CMK (cell line): ENCODE data around the gene LRRC32.
A peak's percentile ranks its signal among the peaks of the same experiment; 100 is the strongest.

Experiments
- DNase-seq: peaks from one replicate; pipeline ENCODE4 v3.0.0-alpha.2; 2010; ENCODE audit warnings: low read depth

Gene LRRC32

GRCh38 chr11:76678321-76678720 is 7.8 kb upstream of the LRRC32 start:
- no peak for DNase-seq

DNA sequence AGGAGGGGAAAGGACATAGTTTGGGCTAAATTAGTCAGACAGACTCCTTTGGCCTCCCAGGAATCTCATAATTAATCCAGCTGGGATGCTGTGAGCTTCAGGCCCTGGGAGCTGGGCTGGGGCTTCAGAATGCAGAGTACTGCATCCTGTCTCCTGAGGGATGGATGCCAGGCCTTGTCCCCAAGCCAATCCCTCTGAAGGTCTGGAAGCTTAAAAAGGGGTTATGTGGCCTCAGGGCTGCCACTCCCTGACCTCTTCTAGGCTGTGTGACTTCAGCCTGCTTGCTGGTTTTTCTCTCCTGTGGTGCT is 6.9 kb upstream of the LRRC32 start:
- no peak for DNase-seq

- DNase-seq, result no peak
These were observed 6.3 kb upstream of the LRRC32 start for GRCh38 chr11:76676636-76677457.

DNA sequence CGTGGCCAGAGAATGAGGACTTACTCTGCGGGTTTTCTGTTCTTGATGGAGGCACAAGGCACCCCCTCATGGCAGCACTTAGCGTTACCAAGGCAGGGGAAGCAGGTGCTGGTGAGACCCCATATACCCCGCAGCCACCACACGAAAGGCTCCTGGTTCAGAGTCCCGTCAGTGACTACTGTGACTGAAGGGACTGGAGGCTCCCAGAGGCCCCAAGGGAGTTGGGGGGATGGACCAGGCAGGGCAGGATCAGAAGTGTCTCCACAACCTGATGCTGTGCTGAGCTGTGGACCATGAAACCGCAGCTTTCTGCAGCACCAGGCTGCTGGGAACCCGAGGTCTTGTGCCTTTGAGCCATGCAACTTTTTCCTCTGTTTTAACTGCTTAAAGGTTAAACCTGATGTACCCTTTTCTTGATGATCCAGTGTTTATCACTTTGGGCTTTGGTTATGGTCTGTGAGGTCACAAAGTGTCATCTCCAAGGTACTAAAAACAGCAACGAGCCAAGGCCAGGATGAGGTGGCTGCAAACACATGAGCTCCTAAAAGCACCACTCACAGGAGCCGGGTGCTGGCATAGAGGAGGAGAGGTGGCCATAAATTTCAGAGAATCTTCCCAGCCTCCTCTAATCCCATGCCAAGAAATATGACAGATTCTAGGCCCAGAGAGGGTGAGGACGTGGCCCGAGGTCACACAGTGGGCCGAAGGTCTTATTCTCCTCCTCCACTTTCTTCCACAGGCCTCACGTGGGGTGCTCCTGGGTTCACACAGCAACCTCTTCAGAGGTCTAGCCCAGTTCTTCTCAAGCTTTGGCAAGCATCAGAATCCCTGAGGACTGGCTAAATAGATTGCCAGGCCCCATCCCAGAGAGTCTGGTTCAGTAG is 4.2 kb upstream of the LRRC32 start:
- DNase-seq, result no peak

- DNase-seq, result no peak
These were observed 2.9 kb upstream of the LRRC32 start for GRCh38 chr11:76673176-76674142.

GRCh38 chr11:76672431-76673175 is 2.1 kb upstream of the LRRC32 start:
- no peak for DNase-seq

GRCh38 chr11:76671626-76672309 is 1.2 kb upstream of the LRRC32 start:
- DNase-seq, result no peak

DNA sequence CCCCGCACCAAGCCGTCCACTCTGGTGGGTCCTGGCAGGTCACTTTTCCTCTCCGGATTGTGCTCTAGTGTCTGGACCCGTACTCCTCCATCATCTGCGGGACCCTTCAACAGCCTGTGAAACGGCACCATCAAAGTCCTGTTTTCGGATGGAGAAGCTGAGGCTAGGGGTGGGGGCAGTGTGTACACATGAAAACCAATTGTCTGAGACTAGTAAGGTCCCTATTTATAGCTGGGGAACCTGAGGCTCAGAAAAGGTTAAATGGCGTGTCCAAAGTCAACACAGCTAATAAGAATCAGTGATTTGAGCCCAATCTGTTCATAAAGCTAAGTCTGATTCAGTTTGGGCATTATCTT is 668 bp upstream of the LRRC32 start:
- DNase-seq, result no peak

DNA sequence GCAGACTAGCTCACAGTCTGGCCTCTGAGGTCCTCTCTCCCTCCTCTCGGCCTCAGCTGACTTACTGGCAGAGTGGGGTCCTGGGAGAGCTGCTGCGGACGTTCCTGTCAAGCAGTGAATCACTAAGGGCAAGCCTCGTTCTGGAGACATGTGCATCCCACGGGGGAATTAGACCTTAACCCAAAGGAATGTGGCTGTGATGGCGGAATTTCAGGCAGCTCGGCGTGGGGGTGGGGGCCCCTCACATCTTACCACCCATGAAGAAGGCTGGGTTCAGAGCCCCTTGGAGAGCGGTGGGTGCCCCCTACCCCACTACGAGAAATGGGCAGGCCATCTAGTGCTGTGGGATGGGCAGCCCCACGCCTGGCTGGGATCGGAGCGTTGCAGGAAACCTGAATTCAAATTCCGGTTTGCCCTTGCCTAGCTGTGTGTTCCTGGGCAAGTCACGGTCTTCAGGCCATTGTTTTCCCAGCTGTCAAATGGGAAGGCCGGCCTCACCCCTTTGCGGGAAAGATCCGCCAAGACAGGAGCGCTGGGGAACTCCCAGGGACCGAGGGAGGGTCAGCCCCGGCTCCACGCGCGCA is 554 bp downstream of the LRRC32 start:
- DNase-seq, result no peak

DNA sequence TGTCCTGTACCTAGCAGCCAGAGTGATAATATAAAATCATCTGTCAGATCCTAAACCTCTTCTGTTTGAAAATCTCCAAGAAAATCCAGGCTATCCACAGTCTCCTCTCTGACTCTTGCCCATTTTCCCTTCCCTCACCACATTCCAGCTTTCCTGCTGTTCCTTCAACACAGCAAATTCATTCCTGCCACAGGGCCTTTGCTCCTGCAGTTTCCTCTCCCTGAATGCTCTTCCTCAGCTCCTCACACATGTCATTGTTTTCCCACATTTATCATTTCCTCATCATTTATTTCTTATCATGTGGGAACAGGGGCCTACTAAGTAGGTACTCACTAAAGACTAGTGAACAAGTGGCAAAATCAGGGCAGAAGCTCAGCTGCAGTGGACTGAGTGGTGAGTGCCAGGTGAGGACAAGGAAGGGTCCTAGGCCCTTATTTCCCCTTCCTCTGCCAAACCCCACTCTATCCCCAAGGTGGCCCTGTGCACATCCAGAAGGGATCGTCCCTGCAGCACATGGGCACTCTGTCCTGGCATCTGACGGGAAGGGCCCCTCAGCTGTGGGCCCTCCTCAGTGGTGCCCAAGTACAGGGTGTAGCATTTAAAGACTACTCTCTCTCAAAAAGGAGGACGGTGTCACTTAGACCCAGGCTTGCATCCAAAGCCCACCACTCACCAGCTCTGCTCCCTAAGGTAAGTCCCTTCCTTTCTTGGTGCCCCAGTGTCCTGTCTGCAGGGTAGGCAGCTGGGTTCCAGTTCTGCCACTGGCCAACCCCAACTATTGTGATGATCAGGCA is 2.0 kb downstream of the LRRC32 start:
- DNase-seq, result no peak

DNA sequence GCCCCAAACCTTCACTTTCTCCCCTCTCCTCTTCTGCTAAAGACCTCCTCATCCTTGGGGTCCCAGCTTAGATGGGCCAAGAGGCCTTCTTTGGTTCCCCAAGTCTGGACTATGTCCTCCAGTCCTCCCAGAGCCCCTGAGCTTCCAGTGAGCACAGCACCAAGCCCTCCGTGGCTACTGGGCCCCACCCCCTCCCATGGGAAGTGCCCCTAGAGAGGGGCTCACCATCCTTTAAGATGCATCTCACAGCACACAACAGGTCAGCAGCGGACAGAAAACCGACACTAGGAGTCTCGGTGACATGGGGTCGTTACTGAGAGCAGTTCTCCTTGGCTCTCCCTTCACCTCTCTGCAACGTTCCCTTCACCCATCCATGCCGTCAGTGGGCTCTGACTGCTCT is 2.7 kb downstream of the LRRC32 start:
- DNase-seq, result no peak

DNA sequence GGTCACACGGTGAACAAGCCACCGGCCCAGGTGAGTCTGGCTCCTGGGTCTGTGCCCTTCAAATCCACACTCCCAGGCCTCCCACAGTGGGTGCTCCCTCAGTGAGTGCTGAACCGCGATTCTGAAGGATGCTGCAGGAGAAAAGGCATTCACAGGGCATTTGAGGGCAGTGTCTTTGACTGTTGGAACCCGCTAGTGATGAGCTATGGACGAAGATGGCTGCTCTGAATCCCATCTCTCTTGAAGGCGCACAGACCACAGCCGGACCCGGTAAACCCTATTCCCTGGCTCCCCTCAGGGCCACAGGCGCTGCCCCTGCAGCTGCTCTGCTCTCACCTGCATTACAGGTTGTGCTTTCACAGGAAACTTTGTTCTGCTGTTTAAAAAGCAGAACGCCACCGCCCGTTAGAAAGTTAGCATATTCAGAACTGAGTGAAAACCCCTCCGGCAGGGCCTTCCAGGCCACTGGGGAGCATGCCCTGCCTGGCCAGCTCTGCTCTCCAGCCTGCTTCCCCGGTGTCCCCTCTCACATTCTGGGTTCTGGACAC is 3.2 kb downstream of the LRRC32 start:
- no peak for DNase-seq

DNA sequence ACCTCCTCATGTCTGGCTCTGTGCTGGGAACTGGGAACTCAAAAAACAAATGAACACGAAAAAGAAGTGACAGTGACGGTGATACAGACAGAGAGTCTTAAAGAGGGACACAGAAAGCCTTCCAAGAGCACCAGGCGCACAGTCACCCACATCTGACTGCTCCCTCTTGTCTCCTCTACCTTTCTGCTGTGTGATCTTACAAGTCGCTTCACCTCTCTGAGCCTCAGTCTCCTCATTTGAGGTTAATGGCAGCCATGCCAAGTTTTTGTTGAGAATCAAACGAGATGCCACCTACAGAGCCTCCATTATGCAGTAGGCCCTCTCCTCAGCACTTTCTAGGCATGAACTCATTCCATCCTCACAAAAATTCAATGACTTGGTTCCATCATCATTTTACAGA is 3.7 kb downstream of the LRRC32 start:
- DNase-seq, result no peak

DNA sequence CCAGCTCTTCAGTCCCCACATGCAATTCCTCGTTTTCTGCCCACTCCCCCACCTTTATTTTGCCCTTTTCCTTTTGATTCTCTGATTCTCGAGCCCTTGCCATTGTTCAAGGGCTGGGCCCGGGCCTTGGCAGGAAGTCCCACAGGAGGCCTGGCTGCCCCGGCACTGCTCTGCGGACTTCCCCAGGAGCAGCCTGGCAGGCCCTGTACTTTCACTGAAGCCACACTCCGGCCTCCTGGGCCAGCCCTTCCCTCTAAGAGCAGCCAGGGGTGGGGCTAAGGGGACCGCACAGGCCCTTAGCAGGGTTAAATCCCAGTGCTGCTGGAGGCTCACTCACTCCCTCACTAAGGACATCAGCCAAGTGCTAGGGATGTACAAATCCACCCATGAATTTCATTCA is 4.1 kb downstream of the LRRC32 start:
- DNase-seq, result peak; percentile 71

DNA sequence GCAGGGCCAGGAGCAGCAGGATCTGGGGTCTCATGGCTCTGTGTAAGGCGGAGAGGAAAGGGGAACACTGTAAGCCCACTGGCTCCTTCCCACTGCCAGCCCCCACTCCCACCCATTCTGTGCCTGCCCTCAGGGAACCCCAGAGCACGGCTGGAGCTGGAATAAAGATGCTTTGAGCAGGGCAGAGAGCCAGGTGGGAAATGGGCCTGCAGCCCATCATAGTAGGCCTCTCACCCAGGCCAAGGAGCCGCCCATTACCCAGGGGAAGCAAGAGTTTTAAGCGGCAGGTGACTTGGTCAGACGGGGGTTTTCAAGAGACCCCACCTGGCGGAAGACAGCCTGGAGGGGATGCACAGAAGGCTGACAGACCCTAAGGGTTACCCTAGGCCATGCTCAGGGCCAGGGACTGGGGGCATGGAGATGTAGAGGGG is 4.6 kb downstream of the LRRC32 start:
- DNase-seq, result no peak

DNA sequence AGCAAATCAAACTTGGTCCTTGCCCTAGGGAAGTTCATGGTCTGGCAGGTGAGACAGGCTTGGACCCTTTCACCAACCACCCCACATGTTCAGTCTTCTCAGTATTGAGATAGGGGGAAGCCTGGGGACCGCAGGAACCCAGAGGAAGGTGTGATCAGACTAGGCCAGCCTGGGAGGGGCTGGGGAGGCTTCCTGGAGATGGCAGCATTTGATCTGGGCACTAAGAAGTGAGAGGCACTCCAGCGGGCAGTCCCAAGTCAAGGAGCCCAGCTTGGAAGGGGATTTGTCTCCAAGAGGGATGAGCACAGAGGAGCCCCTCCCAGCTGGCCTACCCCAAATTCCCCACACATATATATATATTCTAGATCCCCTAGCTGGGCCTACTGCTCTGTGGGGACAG is 5.4 kb downstream of the LRRC32 start:
- DNase-seq, result peak; percentile 76

- DNase-seq, result peak; percentile 94
These were observed 5.9 kb downstream of the LRRC32 start for GRCh38 chr11:76664578-76665061.

GRCh38 chr11:76663912-76664440 is 6.6 kb downstream of the LRRC32 start:
- no peak for DNase-seq

DNA sequence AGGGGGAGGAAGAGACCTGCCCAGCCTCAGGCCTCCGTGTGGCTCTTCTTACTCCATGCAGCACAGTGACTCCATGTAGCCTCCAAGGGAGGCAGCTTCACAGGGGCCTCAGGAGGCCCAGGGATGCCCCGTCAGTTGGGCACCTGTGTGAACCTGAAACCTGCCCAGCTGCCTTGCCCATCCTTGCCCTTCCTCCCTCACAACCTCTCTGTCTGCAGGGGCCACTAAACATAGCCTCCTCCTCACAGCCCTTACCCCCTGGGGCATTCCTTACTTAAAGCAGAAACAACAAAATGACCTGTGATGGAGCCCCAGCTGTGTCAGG is 7.1 kb downstream of the LRRC32 start:
- DNase-seq, result no peak
